Prostate gland (tissue), 2 donors: ENCODE measurements around the gene BAG2. TPM values are rescaled to one million over a fixed set of nuclear protein-coding genes. Genes with fewer than 3 reads are reported as not detected.

Experiments
- DNase-seq: peaks from one replicate; pipeline ENCODE4 v3.0.0-alpha.2; 2019; ENCODE audit warnings: low spot score
- H3K27ac ChIP-seq, 2 donors: fragments of 200-600 bp; sonication (generic); 2 replicates each; pipeline ENCODE4 v1.5.1; 2017 to 2019
- H3K27me3 ChIP-seq: fragments of 200-600 bp; sonication (generic); replicated peaks from 2 replicates; pipeline ENCODE4 v1.5.1; 2019; ENCODE audit not compliant: insufficient read depth
- H3K36me3 ChIP-seq, 2 donors: fragments of 200-600 bp; sonication (generic); 1 replicate in 1 of 2; 2 replicates in 1 of 2; pipeline versions ENCODE4 v1.5.1 to v1.8.1; 2017 to 2019
- H3K4me1 ChIP-seq: fragments of 200-600 bp; sonication (generic); replicated peaks from 2 replicates; pipeline ENCODE4 v1.5.1; 2019
- H3K4me3 ChIP-seq, 2 donors: fragments of 200-600 bp; sonication (generic); 2 replicates each; pipeline ENCODE4 v1.5.1; 2017 to 2019
- H3K9me3 ChIP-seq: fragments of 200-600 bp; sonication (generic); 2 replicates; pipeline ENCODE4 v1.5.1; 2017
- POLR2A ChIP-seq: fragments of 450-650 bp; IDR thresholded peaks from one replicate; pipeline ENCODE4 v1.6.1; 2016; ENCODE audit warnings: antibody characterized with exemption, mild to moderate bottlenecking
- POLR2AphosphoS5 ChIP-seq: sonication (generic); formaldehyde crosslinking; IDR thresholded peaks from one replicate; pipeline ENCODE4 v1.6.1; 2017; ENCODE audit warnings: antibody characterized with exemption
- WGBS: methylation state at CpG from one replicate; pipeline ENCODE4 v1.1.5; 2018; 5-methylcytosine and 5-hydroxymethylcytosine counted together
- intact Hi-C: fragments of 100-400 bp; cut with DNase I; formaldehyde crosslinking; loops from one replicate; pipeline ENCODE4 v1.14.2; 2022
- total RNA-seq, 2 donors: library from RNA; depleted of rRNA; stranded (reverse); fragments of >200 nt; gene quantifications; one replicate each; pipeline ENCODE4 v1.1.0, GENCODE V29; 2016
- TF ChIP-seq, protein P1 (sequence below), 4 experiments: fragments of 200-600 bp in 2 of 4; fragments of 450-650 bp in 2 of 4; sonication (generic) in 2 of 4; IDR thresholded peaks; 1 replicate in 3 of 4; 2 replicates in 1 of 4; pipeline ENCODE4 v1.5.1; 2016 to 2019; ENCODE audit warnings: antibody characterized with exemption in 4 of 4, mild to moderate bottlenecking in 2 of 4, moderate library complexity in 2 of 4

BAG2 gene
- total RNA-seq, 2 donors from 2014 or later: 5.4 to 6.8 TPM

DNA sequence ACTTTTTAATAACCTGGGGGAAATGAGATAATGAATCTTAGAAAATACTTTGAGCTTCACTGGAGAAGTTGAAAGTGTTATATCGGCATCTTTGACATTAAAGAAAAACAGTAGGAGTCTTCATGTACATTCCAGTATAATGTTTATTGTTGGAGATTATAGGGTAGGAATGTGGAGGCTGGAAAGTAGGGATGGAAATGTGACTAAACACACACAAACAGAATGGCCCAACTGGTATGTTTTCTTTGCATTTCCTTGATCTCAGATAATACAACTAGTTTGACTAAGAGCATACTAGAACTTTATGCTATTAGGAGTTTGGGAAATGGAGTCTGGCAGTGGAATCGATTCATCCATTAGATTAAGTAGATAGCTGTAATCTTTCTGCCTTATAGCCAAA, 10.1 kb upstream of the BAG2 start:
- H3K27me3 ChIP-seq: no peaks in the 10 kb centered on the region
- H3K4me3 ChIP-seq: no peak overlapping the region
- no peaks in the 10 kb centered on the region for H3K9me3 ChIP-seq
- no peak overlapping the region for H3K27ac ChIP-seq
- intact Hi-C loops: no loop called here
- H3K36me3 ChIP-seq: no peaks in the 10 kb centered on the region
- H3K4me1 ChIP-seq: no peaks in the 10 kb centered on the region
- 55% methylated on average over 2 of the region's 2 CpGs for WGBS
- DNase-seq: no peak
- no peak for TF ChIP-seq POLR2A
- no peak for TF ChIP-seq POLR2AphosphoS5
- TF ChIP-seq, protein P1, sequence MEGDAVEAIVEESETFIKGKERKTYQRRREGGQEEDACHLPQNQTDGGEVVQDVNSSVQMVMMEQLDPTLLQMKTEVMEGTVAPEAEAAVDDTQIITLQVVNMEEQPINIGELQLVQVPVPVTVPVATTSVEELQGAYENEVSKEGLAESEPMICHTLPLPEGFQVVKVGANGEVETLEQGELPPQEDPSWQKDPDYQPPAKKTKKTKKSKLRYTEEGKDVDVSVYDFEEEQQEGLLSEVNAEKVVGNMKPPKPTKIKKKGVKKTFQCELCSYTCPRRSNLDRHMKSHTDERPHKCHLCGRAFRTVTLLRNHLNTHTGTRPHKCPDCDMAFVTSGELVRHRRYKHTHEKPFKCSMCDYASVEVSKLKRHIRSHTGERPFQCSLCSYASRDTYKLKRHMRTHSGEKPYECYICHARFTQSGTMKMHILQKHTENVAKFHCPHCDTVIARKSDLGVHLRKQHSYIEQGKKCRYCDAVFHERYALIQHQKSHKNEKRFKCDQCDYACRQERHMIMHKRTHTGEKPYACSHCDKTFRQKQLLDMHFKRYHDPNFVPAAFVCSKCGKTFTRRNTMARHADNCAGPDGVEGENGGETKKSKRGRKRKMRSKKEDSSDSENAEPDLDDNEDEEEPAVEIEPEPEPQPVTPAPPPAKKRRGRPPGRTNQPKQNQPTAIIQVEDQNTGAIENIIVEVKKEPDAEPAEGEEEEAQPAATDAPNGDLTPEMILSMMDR (IDR thresholded peaks at IDR 0.05): no peak

DNA sequence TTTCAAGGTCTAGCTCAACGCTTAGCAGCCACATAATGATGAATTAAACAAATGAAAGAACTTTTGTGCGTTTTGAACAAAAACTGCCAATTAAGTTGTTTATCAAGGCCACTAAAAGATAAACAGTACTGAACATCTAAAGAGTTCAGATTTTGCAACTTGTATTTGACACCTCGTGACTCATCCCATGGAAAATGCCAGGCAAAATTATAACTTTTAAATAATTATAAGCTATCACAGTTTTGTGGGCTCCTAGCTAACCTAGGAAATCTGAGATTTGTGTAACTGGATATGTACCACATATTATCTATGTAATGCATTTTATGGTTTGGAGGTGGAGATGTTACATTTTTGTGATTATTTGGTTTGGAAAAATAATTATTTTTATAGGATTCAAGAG, 9.6 kb upstream of the BAG2 start:
- H3K27ac ChIP-seq: no peak overlapping the region
- no peak for DNase-seq
- intact Hi-C loops: no loop called here
- 43% methylated on average over 3 of the region's 3 CpGs for WGBS
- H3K9me3 ChIP-seq: no peaks in the 10 kb centered on the region
- no peaks in the 10 kb centered on the region for H3K4me1 ChIP-seq
- H3K36me3 ChIP-seq: no peaks in the 10 kb centered on the region
- TF ChIP-seq POLR2AphosphoS5: no peak
- TF ChIP-seq, protein P1 (IDR thresholded peaks at IDR 0.05): no peak
- no peak overlapping the region for H3K4me3 ChIP-seq
- H3K27me3 ChIP-seq: no peaks in the 10 kb centered on the region

DNA sequence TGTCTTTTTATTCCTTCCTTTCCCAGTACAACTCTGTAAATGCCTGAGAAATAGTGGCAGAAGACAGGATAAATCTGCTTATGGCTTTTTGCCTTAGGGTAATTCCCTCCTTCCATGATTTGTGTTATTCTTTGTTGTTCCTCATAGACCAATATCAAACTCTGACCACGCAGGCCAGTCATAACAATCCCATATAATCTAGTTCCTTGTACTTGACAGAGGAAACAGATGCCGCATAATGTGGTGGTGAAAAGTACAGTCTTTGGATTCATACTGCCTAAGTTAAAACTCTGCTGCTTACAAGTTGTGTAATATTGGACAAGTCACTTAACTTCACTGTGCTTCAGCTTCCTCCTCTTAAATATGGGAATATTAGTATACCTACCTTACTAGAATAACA, 8.2 kb upstream of the BAG2 start:
- no peaks in the 10 kb centered on the region for H3K4me1 ChIP-seq
- TF ChIP-seq, protein P1 (IDR thresholded peaks at IDR 0.05): no peak
- H3K27me3 ChIP-seq: no peaks in the 10 kb centered on the region
- H3K9me3 ChIP-seq: no peaks in the 10 kb centered on the region
- no peak overlapping the region for H3K4me3 ChIP-seq
- no peak overlapping the region for H3K27ac ChIP-seq
- intact Hi-C loops: no loop called here
- WGBS: 90% methylated on average over 2 of the region's 2 CpGs
- DNase-seq: no peak
- no peaks in the 10 kb centered on the region for H3K36me3 ChIP-seq

DNA sequence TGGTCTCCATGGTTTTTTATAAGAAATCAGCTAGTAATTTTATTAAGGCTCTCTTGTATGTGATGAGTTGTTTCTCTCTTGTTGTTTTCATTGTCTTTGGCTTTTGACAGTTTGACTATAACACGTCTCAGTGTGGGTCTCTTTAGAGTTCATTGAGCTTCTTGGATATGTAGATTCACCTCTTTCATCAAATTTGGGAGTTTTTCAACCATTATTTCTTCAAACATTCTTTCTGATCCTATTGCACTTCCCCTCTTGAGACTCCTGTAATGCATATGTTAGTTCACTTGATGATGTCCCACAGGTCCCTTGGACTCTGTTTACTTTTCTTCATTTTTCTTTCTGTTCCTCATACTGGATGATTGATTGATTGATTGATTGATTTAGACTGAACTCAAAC, 7.0 kb upstream of the BAG2 start:
- TF ChIP-seq POLR2AphosphoS5: no peak
- no peak for TF ChIP-seq POLR2A
- TF ChIP-seq, protein P1 (IDR thresholded peaks at IDR 0.05): no peak
- Histone ChIP-seq H3K27ac (no peak overlapping the region), H3K36me3 (no peaks in the 10 kb centered on the region), H3K27me3 (no peaks in the 10 kb centered on the region), H3K9me3 (no peaks in the 10 kb centered on the region), H3K4me3 (no peak overlapping the region), H3K4me1 (no peaks in the 10 kb centered on the region)
- 100% methylated on average over 1 of the region's 1 CpG for WGBS
- DNase-seq: no peak
- intact Hi-C loops: no loop called here

DNA sequence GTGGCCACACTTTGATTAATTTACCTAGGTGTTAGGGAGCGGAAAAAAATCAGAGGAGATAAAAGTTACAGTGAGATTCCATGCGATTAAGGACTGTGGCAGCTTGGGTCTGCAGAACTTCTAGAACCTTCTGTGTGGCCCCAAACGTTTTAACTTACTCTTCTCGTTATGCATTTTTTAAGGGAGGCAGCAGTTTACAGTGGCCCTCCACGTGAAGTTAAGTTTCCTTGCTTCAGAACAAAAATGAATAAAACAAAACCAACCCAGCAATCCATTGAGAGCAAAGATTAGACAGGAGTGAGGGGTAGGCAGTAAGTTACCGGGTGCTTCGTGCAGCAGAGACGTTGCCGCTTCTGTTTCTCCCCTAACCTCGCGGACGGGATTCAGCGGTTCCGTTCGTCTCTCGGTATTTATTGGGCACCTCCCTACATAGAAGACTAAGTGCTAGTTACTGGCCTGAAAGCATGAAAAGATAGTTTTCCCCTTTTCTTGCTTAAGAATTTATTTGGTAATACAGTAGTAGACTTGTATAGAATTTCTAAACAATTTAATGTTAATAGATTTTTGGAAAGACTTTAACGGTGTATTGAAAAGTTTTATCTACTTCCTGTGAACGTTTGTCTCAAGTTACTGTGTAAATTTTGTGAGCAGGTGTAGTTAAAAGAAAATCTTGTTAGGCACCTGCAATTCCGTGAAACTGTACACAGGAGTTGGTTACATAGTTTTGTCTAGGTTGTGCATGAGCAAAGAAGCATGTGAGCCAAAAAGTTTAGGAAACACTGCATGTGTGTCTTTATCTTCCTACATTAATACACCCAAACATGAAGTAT, 1.1 kb downstream of the BAG2 start:
- no peaks in the 10 kb centered on the region for H3K9me3 ChIP-seq
- peak overlapping the region; percentile 88 to 89 for H3K27ac ChIP-seq
- no peak for DNase-seq
- no peaks in the 10 kb centered on the region for H3K36me3 ChIP-seq
- no peaks in the 10 kb centered on the region for H3K4me1 ChIP-seq
- intact Hi-C loops: loop anchor here (2.0 to 10.0 kb wide), 3 partner anchors 86 to 218 kb away; partner anchors contain the start of genes BEND6 and PRIM2
- TF ChIP-seq, protein P1 (IDR thresholded peaks at IDR 0.05): no peak
- TF ChIP-seq POLR2AphosphoS5: no peak
- TF ChIP-seq POLR2A: no peak
- no peaks in the 10 kb centered on the region for H3K27me3 ChIP-seq
- WGBS: 1% methylated on average over 19 of the region's 19 CpGs
- peak overlapping the region; percentile 66 to 80 for H3K4me3 ChIP-seq
